Colon (tissue), 2 donors: ENCODE data around the gene MAP2K3.

Experiments used
- FAIRE-seq: peaks from 2 replicates; lab custom pipeline; 2012; peaks lifted over from hg19 to GRCh38; lab: Jason Lieb, UNC
- donor health status: control.
- donor health status: control.

The MAP2K3 gene

DNA sequence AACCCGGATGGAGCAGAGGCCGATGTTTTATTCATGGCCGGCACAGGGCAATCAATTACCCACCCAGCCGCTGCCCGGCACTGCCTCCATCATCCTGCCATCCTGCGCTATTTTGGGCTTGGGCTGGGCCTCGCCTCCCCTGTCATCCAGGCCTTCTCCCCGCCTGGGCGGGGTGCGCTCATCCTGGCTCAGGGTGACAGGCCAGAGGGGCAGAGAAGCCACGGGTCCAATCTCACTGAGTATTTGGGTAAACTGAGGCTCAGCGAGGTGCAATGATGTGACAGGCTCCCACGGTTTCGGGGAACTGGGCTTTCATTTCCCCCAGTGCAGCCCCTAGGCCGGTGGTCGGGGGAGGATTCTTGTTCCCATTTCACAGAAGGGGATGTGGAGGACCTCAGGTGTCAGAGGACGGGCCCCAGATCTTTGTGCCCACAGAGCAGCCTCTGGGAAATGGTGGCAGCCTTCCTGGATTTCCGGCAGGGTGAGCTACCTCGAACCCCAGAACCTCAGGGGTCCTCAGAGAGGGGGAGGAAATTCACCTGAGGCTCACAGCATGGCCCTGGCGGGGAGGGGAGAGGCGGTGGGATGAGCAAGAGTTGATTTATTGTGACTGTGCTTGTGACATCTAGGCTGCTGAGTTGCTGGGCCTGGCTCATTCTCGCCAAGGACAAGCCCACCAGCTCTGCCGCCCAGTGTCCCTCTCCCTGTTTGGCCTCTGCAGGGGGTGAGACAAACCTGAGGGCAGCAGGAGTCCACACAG, 67.9 kb downstream of the MAP2K3 start:
- no peak for FAIRE-seq

DNA sequence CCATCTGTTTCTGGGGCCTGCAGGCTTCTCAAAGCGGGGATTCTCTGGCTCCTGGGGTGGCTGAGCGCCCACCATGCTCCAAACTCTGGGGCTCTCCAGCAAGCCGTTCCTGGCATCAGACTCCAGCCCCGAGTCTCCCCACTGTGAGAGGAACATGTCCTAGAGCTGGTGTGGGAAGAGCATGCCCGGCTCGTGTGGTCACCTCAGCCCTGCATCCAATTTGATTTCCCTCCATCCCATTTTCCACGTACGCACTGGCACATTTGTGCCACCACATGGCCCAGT, 68.4 kb downstream of the MAP2K3 start:
- FAIRE-seq: no peak

DNA sequence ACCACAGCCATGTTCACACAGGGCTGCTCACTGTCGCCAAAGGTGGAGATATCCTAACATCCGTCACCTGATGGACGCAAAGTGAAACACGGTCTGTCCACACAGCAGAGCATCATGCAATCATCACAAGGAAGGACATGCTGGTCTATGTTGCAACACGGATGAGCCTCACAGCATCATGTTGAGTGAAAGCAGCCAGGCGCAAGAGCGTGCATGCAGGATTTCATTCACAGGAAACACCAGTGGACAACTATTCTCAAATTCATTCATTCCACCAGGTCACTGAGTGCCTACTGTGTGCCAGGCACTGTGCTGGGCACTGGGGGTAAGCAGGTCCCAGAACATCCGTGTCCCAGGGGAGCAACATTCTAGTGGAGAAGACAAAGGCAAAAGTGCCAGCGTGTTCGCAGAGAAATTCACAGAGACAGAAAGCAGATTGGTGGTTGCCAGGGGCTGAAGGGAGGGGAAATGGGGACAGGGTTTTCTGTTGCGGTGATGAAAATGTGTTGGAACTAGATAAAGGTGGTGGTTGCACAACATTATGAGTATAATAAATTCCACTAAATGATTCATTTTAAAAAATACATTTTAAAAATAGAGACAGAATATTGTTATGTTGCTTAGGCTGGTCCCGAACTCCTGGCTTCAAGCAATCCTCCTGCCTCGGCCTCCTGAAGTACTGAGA, 69.0 kb downstream of the MAP2K3 start:
- FAIRE-seq: no peak

DNA sequence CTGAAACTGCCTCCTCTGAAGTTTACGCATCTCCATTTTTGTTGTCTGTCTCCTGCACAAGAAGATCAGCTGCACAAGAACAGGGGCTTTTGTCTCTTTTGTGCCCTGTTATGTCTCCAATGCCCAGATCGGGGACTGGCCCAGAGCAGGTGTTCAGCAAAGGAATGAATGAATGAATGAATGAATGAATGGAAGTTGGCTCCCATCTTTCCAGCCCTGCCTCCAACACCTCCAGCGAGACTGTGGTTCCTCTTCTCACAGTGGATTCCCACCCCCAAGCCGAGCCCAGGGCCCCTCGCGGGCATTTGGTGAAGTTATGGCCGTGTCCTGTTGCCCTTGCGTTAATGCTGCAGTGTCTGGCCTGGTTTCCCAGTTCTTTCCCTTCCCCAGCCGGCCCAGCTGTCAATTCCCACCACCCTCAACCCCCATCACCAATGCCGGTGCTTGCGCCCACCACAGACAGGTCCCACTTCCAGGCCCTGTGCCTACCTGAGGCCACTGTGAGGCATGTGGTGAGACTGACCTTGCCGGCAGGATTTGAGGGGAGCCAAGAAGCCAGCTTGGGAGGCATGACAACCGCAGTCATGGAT, 70.4 kb downstream of the MAP2K3 start:
- no peak for FAIRE-seq

DNA sequence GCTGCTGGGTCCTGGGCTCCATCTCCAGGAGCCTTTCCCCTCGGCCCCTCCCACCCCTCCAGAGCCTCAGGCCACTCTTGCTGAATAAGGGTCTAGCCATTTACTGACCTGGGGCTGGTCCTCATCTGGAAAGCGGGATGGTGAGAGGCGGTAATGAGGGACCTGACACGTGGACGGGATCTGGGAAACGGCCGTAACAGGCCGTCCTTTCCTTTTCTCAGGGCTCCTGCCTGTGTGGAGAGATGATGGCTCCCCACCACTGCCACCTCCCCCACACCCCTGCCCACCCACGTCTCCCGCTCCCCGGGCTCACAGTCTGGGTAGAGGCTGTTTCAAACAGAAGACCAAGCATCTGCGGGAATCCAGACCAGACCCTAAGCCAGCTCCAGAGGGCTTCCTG, 71.1 kb downstream of the MAP2K3 start:
- no peak for FAIRE-seq

DNA sequence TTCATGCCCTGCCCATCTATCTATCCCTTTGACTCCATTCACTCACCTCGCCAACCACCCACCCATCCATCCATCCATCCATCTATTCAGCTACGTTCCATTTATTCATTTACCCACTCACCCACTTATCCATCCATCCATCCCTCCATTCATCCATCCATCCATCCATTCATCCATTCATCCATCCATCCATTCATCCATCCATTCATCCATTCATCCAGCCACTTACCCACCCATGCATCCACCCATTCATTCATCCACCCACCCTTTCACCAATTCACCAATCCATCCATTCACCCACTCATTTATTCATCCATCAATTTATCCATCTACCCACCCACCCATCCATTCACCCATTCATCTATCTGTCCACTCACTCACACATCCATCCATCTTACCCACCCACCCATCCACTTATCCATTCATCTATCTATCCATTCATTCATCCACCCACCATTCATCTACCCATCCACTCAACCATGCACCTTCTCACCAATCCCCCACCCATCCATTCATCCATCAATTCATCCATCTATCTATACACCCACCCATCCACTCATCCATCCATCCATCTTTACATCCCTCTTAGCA, 72.1 kb downstream of the MAP2K3 start:
- no peak for FAIRE-seq

DNA sequence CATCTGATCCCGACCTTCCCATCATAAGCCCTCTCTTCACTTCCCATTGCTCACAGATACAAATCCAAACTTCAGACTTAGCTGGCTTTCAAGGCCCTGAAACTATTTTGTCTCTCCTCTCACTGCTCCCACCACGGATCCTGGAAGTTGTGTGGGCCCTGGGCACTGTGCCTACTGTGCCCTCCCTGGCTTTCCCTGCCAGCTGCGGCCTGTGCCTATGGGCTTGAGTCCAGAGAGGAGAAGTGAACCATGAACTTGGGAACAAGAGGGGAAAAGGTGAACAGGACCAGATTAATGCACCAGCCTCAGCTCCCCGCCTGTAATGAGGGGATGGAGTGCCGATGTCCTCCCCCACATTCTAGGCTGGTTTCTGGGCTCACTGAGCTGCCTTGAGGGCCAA, 72.8 kb downstream of the MAP2K3 start:
- no peak for FAIRE-seq

DNA sequence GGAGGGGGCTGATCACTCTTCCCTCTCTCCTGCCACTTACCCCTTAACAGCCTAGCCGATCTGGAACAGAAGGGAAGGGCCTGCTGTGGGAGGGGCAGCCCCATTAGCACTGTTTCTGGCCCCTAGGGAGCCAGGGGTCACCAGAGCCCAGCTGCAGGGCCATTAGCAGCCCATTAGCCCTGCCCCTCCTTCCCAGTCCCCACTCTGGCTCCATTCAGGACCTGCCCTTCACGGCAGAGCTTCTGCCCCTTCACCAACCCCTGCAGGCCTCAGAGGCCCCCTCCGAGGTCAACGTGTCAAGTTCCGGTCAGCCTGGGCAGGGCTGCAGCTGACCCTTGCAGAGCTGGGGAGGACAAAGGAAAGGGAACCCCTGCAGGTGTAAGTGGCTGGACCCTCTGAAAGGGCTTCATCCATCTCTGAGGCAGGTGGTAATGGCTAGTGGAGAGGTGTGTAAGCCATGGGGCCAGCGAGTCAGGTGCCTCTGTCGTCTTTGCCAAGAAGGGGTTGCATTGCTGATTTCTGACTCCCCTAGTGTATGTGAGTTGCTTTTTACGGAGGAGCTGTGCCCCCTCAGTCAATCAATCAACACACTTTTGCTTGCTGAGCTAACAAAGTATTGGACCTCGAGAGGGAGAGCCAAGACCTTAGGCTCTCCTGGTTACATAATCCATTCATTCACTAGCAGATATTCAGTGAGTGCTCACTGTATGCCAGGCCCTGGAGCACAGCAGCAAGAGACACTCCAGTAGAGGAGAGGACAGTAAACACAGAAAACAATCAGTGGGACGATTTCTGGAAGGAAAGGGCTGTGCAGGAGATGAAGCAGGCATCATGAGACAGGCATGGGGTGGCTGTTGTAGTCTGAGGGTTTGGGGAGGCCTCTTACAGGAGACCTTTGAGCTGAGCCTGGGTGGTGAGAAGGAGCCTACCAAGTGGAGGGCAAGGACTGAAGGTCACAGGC, 73.5 kb downstream of the MAP2K3 start:
- FAIRE-seq: no peak

DNA sequence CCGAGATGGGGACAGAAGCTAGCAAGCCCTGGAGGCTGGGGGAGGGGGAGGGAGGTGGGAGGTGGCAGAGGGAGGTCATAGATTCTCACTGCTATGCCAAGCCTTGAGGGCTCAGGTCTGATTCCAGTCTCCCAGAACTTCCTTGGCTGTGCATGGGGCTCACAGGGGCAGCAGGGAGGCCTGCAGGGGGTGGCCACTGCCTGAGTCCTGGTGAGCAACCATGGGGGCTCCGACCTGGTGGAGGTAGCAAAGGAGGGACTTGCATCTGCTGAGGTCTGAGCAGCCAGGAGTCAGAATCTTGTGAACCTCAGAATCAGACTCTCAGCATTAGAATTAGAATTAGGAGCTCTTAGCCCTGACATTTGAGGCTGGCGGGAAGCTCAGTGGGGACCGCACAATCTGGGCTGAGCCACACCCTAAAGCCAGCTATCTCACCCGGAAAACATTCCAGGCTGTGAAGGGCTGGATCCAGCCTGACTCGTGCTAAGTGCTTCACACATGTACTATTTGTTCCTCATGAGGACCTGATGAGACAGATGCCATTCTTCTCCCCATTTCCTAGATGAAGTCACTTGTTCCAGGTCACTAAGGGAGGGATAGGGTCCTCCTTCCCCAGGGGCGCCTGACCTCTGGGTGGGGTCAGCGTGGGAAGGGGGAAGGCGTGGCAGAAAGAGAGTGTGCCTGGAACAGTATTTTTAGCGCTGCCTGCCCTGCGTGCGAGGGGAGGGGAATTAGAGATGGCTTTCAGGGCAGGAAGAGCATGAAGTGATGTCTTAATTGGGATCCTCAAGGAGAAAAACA, 74.4 kb downstream of the MAP2K3 start:
- FAIRE-seq: no peak

DNA sequence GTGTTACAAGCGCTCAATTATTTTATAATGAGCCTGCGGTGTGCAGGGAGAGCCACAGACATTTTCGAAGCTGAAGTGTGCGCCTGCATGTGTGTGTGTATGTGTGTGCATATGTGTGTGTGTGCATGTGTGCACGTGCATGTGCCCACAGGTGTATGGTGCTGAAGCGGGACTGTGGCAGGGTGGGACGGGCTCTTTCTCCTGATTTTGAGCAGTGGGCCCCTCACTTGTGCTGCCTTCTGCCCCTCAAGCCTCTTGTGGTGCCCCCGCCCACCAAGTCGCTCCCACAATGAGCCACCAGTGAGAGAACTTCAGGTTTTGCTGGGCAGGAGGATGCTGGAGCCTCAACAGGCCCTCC, 75.0 kb downstream of the MAP2K3 start:
- FAIRE-seq: no peak

DNA sequence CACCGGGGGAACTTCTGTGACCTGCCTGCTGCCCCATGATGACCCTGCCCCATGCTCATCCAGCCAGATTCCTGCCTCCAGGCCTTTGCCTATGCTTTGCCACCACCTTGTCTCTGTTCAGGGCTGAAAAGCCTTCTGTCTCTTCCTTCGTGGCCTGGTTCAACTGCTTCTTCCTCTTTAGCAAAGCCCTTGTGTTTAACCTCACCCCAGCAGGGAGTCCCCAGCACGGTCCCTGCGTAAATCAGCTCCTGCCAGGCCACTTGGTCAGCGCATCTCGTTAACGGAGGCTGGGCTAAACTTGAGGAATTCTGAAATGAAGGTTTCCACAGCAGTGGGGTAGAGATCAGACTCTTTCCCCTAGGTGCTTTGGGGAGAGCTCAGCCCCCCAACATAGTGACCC, 75.5 kb downstream of the MAP2K3 start:
- no peak for FAIRE-seq

DNA sequence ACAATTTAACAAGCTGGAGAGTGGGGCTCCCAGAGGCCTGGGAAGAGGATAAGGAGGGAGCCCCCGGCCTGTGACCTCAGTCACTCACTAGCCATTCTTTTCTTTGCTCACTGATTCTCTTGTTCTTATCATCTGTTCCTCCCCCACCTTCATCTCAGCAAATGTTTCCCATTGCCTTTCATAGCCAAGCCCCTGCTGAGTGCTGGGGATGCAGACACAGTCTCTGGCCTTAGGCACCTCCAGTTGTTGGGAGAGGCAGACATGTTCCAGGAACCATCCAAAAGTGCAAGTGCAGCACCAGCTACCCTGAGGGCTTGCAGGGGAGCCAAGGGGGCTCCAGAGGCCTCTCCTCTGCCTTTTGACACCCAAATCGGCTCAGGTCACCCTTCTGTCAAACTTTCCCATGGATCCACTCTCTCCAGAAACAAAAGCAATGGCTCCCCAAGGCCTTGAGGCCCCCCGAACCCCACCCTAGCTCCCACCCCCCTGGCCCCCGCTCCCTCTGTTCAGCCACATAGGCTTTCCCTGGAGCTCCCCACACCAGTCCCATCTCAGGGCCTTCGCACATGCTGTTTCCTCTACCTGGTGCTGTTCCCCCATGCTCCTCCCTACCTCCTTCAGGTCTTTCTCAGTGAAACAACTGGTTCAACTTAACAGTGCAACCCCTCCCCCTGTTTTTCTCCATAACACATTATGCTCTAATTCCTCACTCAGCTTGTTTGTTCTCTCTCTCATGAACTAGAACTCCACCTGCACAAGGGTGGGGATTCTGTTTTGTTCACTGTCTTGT, 76.7 kb downstream of the MAP2K3 start:
- no peak for FAIRE-seq

DNA sequence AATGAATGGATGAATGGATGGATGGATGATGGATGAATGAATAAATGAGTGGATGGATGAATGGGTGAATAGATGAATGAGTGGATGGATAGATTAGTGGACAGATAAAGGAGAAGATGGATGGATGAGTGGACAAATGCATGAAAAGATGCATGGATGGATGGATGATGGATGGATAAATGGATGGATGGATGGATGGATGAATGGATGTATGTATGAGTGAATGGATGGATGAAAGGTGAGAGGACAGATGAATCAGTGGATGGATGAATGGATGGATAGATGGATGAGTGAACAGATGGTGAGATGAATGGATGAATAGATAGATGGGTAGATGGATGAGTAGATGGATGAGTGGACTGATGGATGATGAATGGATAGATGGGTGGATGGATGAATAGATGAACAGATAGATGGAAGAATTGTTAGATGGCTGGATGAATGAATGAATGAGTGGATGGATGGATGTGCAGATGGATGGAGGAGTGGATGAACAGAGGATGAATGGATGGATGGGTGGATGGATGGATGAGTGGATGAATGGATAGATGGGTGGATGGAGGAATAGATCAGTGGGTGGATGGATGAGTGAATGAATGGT, 77.9 kb downstream of the MAP2K3 start:
- no peak for FAIRE-seq

DNA sequence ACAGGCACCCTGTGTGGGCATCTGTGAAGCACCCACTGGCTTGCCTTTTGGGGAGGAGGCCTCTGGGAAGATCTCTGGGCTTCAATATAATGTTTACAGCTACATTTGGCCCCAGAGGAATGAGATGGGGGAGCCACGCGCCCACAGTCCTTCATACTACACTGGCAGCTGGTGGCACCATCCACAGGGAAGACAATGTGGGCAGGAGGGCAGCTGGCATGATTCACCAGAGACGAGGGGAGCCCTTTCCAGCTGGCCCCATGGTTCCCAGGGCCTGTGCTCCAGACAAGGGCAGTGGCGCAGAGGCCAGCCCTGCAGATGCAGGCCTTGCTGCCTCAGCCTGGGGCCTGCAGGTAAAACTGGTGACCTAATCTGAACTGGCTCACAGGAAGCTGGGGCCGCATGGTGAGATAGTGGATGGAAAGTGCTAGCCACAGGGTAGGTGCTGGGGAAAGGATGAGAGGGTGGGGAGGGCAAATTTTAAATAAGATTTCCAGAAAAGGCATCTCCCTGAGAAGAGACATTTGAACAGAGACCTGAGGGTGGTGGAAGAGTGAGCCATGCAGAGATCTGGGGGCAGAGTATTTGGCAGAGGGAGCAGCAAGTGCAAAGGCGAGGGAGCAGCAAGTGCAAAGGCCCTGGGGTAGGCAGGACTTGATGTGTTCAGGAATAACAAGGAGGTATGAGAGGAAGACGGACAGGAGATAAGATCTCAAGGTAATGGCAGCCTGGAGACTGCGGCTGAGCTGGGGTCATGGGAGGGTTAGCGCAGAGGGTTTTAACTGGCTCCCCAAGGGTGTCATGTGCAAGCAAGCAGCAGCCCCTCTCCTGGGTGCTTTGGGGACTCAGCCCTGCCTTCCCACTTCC, 79.5 kb downstream of the MAP2K3 start:
- FAIRE-seq: no peak
